HG03378 (cell line): ENCODE results near the gene PIK3R5.

Experiments used
- ATAC-seq: cut with Tn5 transposase; IDR thresholded peaks from one replicate; pipeline ENCODE4 v1.9.1; 2021; ENCODE audit warnings: mild to moderate bottlenecking, moderate library complexity; ENCODE audit not compliant: unreplicated experiment

PIK3R5 gene

GRCh38 chr17:8953156-8953885 lies 12.2 kb downstream of the PIK3R5 start:
- ATAC-seq: no peak

- no peak for ATAC-seq
Observed at GRCh38 chr17:8952191-8952590, 13.3 kb downstream of the PIK3R5 start.

- ATAC-seq: no peak
Observed at GRCh38 chr17:8951206-8951605, 14.3 kb downstream of the PIK3R5 start.

- ATAC-seq: no peak
Observed at GRCh38 chr17:8949061-8949661, 16.3 kb downstream of the PIK3R5 start.

- ATAC-seq: no peak
Observed at GRCh38 chr17:8948462-8948861, 17.0 kb downstream of the PIK3R5 start.

GRCh38 chr17:8947201-8947600 lies 18.3 kb downstream of the PIK3R5 start:
- no peak for ATAC-seq

GRCh38 chr17:8946476-8946875 lies 19.0 kb downstream of the PIK3R5 start:
- no peak for ATAC-seq

GRCh38 chr17:8946071-8946470 lies 19.4 kb downstream of the PIK3R5 start:
- ATAC-seq: no peak

- no peak for ATAC-seq
Observed at GRCh38 chr17:8944748-8945147, 20.8 kb downstream of the PIK3R5 start.

- ATAC-seq: no peak
Observed at GRCh38 chr17:8944083-8944482, 21.4 kb downstream of the PIK3R5 start.

- ATAC-seq: no peak
Observed at GRCh38 chr17:8941980-8942622, 23.4 kb downstream of the PIK3R5 start.

- no peak for ATAC-seq
Observed at GRCh38 chr17:8941520-8941919, 24.0 kb downstream of the PIK3R5 start.

GRCh38 chr17:8940866-8941471 lies 24.5 kb downstream of the PIK3R5 start:
- no peak for ATAC-seq

- no peak for ATAC-seq
Observed at GRCh38 chr17:8939496-8940334, 25.8 kb downstream of the PIK3R5 start.

- ATAC-seq: no peak
Observed at GRCh38 chr17:8938933-8939332, 26.6 kb downstream of the PIK3R5 start.

GRCh38 chr17:8935191-8935590 lies 30.3 kb downstream of the PIK3R5 start:
- no peak for ATAC-seq

GRCh38 chr17:8934346-8934745 lies 31.2 kb downstream of the PIK3R5 start:
- no peak for ATAC-seq

- ATAC-seq: no peak
Observed at GRCh38 chr17:8930649-8931048, 34.9 kb downstream of the PIK3R5 start.

- no peak for ATAC-seq
Observed at GRCh38 chr17:8928347-8928746, 37.2 kb downstream of the PIK3R5 start.

GRCh38 chr17:8927395-8927794 lies 38.1 kb downstream of the PIK3R5 start:
- ATAC-seq: no peak

GRCh38 chr17:8925808-8926207 lies 39.7 kb downstream of the PIK3R5 start:
- no peak for ATAC-seq
